Stimulated activated CD8-positive, alpha-beta memory T cell treated with anti-CD3 and anti-CD28 coated beads, Interleukin-7, amount 100 ng/mL, for 24 hours (primary cell): ENCODE results near the gene OR52E2.

Experiments
- DNase-seq: peaks from one replicate; pipeline ENCODE4 v3.0.0-alpha.2; 2020; ENCODE audit warnings: low read depth

The OR52E2 gene

DNA sequence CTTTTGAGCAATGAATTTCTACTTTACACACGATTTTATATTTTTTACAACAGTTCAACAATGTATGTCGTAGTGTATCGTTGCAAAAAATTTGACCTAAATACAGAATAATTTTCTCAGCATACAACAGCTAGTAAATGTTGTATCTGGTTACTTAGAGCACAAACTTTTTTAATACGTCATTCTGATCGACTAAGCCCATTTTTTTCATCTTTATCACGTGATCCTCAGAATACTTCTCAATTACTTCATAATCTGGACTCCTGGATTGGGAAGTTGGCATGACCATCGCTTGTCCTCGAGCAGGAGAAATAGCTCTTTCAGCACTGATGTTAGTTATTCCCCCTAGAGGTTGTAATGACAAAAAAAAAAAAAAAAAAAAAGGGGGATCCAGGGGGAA, 48.2 kb downstream of the OR52E2 start:
- DNase-seq = no peak
